Measurements from ENCODE around the gene STPG4.
"Not testable (repeated sequence)": the region's sequence is repeated elsewhere in the genome, so short reads cannot be mapped to it uniquely, and the experiment has no call there.

Gene STPG4

GRCh38 chr2:47126783-47127182 lies 28.3 kb downstream of the STPG4 start:
- no peak for DNase-seq (ENCODE audit: low spot score)

DNA sequence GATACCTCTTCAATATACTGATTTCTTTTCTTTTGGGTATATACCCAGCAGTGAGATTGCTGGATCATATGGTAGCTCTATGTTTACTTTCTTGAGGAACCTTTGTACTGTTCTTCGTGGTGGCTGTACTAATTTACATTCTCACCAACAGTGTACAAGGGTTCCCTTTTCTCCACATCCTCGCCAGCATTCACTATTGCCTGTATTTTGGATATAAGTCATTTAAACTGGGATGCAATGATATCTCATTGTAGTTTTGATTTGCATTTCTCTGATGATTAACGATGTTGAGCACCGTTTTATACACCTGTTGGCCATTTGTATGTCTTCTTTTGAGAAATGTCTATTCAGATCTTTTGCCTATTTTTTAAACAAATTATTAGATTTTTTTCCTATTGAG lies 30.4 kb downstream of the STPG4 start:
- not testable (repeated sequence) for DNase-seq (ENCODE audit: low spot score)

GRCh38 chr2:47120424-47120823 lies 34.7 kb downstream of the STPG4 start:
- not testable (repeated sequence) for DNase-seq (ENCODE audit: low spot score)

- no peak for DNase-seq (ENCODE audit: low spot score)
Measured at GRCh38 chr2:47119001-47119400, 36.1 kb downstream of the STPG4 start.

GRCh38 chr2:47118581-47118980 lies 36.5 kb downstream of the STPG4 start:
- DNase-seq (ENCODE audit: low spot score), result no peak

DNA sequence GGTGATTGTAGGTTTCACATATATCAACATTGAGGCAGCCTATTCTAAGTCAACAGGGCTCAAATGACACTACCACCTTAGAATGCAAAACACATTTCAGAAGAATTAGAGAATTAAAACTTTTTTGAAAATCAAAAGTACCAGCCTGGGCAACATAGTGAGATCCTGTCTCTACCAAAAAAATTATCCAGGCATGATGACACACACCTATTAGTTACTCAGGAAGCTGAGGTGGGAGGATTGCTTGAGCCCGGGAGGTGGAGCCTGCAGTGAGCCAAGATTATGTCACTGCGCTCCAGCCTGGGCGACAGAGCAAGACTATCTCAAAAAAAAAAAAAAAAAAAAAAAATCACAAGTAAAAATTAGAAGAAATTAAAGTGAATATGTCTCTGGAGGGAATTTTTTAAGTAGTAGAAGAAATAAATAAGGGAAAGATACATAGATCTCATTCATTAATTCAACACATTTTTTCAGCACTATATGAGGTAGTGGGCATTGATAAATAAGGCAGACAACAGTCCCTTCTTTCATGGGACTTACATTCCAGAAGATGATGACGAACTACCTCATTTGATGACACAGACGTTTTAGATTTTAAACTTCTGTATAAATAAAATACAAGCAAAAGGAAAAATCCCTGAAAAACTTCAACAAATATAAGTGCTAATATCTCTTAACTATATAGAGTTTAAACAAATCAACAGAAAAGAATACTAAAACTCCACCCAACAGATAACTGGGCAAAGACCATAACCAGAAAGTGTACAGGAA lies 42.3 kb downstream of the STPG4 start:
- no peak for DNase-seq (ENCODE audit: low spot score)

- no peak for DNase-seq (ENCODE audit: low spot score)
Measured at GRCh38 chr2:47109680-47110079, 45.4 kb downstream of the STPG4 start.

GRCh38 chr2:47109007-47109375 lies 46.1 kb downstream of the STPG4 start:
- no peak for DNase-seq (ENCODE audit: low spot score)

DNA sequence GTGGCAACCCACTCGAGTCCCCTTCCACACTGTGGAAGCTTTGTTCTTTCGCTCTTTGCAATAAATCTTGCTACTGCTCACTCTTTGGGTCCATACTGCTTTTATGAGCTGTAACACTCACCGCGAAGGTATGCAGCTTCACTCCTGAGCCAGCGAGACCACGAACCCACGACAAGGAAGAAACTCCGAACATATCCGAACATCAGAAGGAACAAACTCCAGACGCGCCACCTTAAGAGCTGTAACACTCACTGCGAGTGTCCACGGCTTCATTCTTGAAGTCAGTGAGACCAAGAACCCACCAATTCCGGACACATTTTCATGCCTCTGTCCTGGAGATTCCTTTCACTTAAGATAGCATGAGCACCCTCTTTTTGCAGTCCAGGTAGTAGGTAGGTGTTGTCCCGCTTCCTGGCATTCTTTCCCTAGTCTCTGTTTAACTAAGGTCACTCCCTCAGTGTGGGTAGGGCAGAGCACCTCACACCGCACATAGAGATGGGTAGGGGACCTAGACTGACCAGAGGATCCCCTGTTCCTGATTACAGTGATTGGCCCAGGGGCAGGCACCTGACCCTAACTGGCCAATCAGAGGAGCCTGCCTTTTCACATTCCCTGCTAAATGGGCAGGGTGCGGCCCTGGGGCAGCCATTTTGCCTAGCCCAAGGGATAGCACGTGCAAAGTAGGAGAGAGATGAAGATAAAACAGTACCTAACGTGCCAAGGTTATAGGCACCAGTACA lies 46.7 kb downstream of the STPG4 start:
- DNase-seq (ENCODE audit: low spot score), result not testable (repeated sequence)

GRCh38 chr2:47107201-47107600 lies 47.9 kb downstream of the STPG4 start:
- DNase-seq (ENCODE audit: low spot score), result not testable (repeated sequence)

DNA sequence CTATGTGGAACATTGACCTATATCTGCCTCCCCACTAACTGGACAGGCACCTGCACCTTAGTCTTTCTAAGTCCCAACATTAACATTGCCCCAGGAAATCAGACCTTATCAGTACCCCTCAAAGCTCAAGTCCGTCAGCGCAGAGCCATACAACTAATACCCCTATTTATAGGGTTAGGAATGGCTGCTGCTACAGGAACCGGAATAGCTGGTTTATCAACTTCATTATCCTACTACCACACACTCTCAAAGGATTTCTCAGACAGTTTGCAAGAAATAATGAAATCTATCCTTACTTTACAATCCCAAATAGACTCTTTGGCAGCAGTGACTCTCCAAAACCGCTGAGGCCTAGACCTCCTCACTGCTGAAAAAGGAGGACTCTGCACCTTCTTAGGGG lies 48.9 kb downstream of the STPG4 start:
- DNase-seq (ENCODE audit: low spot score), result not testable (repeated sequence)

DNA sequence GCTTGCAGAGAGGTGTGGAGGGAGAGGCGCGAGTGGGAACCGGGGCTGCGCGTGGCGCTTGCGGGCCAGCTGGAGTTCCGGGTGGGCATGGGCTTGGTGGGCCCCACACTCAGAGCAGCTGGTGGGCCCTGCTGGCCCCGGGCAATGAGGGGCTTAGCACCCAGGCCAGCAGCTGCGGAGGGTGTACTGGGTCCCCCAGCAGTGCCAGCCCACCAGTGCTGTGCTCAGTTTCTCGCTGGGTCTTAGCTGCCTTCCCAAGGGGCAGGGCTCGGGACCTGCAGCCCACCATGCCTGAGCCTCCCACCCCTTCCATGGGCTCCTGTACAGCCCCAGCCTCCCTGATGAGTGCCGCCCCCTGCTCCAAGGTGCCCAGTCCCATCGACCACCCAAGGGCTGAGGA lies 55.4 kb downstream of the STPG4 start:
- DNase-seq (ENCODE audit: low spot score), result not testable (repeated sequence)

GRCh38 chr2:47098953-47099352 lies 56.2 kb downstream of the STPG4 start:
- DNase-seq (ENCODE audit: low spot score), result no peak

- no peak for DNase-seq (ENCODE audit: low spot score)
Measured at GRCh38 chr2:47097563-47097962, 57.5 kb downstream of the STPG4 start.

GRCh38 chr2:47096451-47096850 lies 58.7 kb downstream of the STPG4 start:
- DNase-seq (ENCODE audit: low spot score), result no peak

DNA sequence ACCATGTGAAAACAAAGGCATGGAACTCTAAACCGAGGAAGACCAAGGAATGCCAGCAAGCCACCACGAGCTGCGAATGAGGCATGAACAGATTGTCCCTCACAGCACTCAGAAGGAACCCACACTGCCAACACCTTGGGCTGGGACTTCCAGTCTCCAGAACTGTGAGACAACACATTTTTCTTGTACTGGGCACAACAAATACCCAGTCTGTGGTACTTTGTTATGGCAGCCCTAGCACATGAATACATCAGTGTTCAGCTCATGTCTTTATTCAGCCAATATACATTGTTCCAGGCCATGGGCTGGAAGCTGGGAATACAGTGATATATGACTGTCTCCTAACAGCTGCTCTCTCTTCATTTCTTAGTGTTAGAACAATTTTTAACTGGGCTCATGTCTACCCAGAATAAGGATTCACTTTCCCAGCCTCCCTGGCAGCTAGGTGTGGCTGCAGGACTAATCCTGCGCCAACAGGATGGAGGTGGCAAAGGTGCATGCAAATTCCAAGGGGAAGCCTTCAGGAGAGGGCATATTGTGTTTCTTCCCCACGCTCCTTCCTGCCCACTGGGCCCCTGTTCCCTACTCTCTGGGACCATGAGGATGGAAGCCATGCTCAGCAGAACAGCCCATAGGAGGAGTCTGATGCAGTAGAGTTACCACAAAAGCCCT lies 59.6 kb downstream of the STPG4 start:
- no peak for DNase-seq (ENCODE audit: low spot score)

DNA sequence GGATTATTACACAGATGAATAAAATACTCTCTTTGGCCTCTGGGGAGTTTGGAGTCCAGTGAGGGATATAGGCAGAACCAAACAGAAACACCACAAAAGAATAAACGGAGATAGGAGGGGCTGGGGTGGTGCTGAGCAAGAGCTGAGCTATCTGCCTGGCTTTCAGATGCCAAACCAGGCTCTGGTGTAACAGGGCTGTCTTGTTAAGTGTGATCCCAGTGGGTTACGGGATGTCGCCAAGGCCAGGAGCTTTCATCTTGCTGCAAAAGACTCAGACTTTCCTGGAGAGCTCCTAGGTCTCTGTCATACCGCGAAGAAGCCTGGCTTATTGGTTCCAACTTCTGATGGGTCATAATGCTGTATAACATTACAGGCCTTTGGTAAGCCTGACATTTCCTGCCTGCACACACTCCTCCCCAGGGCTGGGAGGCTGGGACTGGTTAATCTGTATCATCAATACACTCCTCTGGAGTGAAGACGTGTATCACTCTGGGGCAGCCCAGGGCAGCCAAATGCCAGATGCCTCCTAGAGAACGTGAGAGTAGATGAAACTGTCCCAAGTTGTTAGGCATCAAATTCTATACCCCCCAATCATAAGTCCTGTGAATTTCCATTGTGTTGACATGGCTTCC lies 60.5 kb downstream of the STPG4 start:
- DNase-seq (ENCODE audit: low spot score), result no peak

DNA sequence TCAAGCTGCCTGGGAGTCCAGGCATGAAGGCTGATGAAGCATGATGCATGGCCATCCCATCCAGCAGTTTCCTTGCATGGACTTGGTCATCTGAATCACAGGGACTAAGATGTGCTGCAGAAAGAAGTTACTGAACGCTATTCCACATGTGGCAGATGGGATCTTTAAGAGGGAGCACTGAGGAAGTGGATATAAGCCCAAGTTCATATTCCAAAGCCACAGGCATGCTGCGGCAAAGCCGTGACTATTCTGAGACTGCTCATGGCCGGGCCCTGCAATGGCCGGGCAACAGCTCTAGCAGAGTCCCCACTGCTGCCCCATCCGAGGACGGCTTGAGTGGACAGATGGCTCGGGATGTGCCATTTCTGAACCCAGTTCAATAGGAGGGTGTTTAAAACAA lies 61.5 kb downstream of the STPG4 start:
- no peak for DNase-seq (ENCODE audit: low spot score)

GRCh38 chr2:47092465-47092864 lies 62.6 kb downstream of the STPG4 start:
- no peak for DNase-seq (ENCODE audit: low spot score)

DNA sequence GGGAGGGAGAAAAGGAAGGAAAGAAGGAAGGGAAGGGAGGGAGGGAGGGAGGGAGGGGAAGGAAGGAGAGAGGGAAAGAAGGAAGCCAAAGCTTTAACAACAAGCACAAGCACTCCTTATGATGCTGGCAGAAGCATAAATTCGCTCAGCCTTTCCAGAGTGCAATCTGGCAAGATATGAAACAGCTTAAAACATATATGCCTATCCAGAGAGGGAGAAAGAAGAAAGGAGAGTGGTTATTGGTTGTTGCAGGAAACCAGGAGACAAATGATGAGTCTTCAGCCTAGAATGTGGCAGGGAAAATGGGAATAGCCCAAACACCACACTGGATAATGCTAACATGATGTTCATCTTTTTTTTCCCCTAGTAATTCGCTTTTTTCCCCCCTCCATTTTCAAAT lies 64.0 kb downstream of the STPG4 start:
- no peak for DNase-seq (ENCODE audit: low spot score)

GRCh38 chr2:47089083-47089464 lies 66.0 kb downstream of the STPG4 start:
- no peak for DNase-seq (ENCODE audit: low spot score)

GRCh38 chr2:47088371-47089082 lies 66.6 kb downstream of the STPG4 start:
- DNase-seq (ENCODE audit: low spot score), result no peak
